ENCODE data around the gene TIMM17B. TPM values are rescaled to one million over a fixed set of nuclear protein-coding genes. Genes with fewer than 3 reads are reported as not detected.

Gene TIMM17B
- total and polyA plus RNA-seq, 2 of the 8 experiments (the other 6 are each of a cell fraction or from before 2014, with no cell fraction given), result 77.8 to 246 TPM

- DNase-seq (ENCODE audit: low read depth in 1 of 2, low spot score in 2 of 2) (no peak), FAIRE-seq (no peak)
- no peaks in the 10 kb centered on the region for H3K27me3 ChIP-seq (replicated peaks in 1 of 4; ENCODE audit: control insufficient read depth in 3 of 4, extremely low read depth in 1 of 4, insufficient read depth in 3 of 4, low read length in 3 of 4)
- H2BK120ac ChIP-seq (replicated peaks; ENCODE audit: low read depth, low read length), result no peak overlapping the region
- H2BK5ac ChIP-seq (ENCODE audit: low read depth, low read length), result no peak overlapping the region
- no peaks in the 10 kb centered on the region; a peak in 1 of 4 replicates for H3K79me2 ChIP-seq (ENCODE audit: control insufficient read depth in 1 of 2, insufficient read depth in 2 of 2, low read length in 2 of 2)
- WGBS, 2 experiments (ENCODE audit: extremely low coverage in 1 of 2, insufficient coverage in 1 of 2, insufficient read length in 1 of 2, insufficient replicate concordance in 2 of 2, low coverage in 1 of 2, low lambda C conversion rate in 2 of 2, missing lambda C conversion rate in 1 of 2), result 91% methylated on average over 6 of the region's 20 CpGs; no CpG with 5 or more reads in 1 of the 2 experiments
- H3K9ac ChIP-seq (replicated peaks in 1 of 4; ENCODE audit: extremely low read depth in 1 of 4, low read depth in 3 of 4, low read length in 3 of 4), result no peak overlapping the region
- H3K14ac ChIP-seq (ENCODE audit: insufficient read length), result no peak overlapping the region
- POLR2A ChIA-PET (ENCODE audit: partially characterized antibody), result interaction anchor here (1.0 to 30.9 kb wide), 3 partner anchors 10 to 28 kb away, joined by 3 to 572 read pairs (median 3); no protein-coding TSS in a partner anchor
- H3K4ac ChIP-seq (replicated peaks; ENCODE audit: insufficient read length, low read depth, low read length), result no peak overlapping the region
- peaks cover 6 to 33% (median 15%) of the 10 kb centered on the region in 4 experiments; a peak in 6 of 8 replicates for H3K36me3 ChIP-seq (ENCODE audit: control insufficient read depth in 2 of 4, insufficient read depth in 4 of 4, low read length in 3 of 4)
- no peak overlapping the region for H4K91ac ChIP-seq (replicated peaks; ENCODE audit: insufficient read length, low read length)
- H3K18ac ChIP-seq (ENCODE audit: extremely low read depth, low read length), result no peak overlapping the region
- no peaks in the 10 kb centered on the region for H3K9me3 ChIP-seq (ENCODE audit: insufficient read depth in 2 of 2, low read depth in 1 of 2, low read length in 1 of 2)
- H2AK5ac ChIP-seq (ENCODE audit: low read depth, low read length), result no peak overlapping the region
- no peak overlapping the region for H3K4me3 ChIP-seq (ENCODE audit: extremely low read depth in 1 of 4, insufficient read depth in 2 of 4, low read depth in 3 of 4, low read length in 4 of 4)
- peaks cover 0 to 1% of the 10 kb centered on the region in 2 experiments for H4K20me1 ChIP-seq (replicated peaks in 1 of 2; ENCODE audit: control insufficient read depth in 1 of 2, insufficient read depth in 2 of 2, low read length in 2 of 2)
- H3K4me2 ChIP-seq (ENCODE audit: insufficient read depth in 1 of 2, low read depth in 2 of 2, low read length in 2 of 2), result no peak overlapping the region
- H3K56ac ChIP-seq (replicated peaks; ENCODE audit: insufficient read length, low read depth, low read length), result no peak overlapping the region
- H3K27ac ChIP-seq (ENCODE audit: low read depth, low read length), result no peak overlapping the region
- H3K4me1 ChIP-seq (replicated peaks in 1 of 4; ENCODE audit: control insufficient read depth in 3 of 4, insufficient read depth in 4 of 4, low read length in 3 of 4), result peaks cover 0 to 3% (median 0%) of the 10 kb centered on the region in 4 experiments; a peak in 1 of 7 replicates
- no peak overlapping the region for H2BK12ac ChIP-seq (ENCODE audit: low read depth, low read length)
- no peak overlapping the region for H3K23ac ChIP-seq (ENCODE audit: insufficient read length)
- no peak overlapping the region for H4K5ac ChIP-seq (ENCODE audit: insufficient read length, low read depth, low read length)
- H3K79me1 ChIP-seq (ENCODE audit: low read depth, low read length), result no peaks in the 10 kb centered on the region
- no peak overlapping the region for H4K8ac ChIP-seq (ENCODE audit: extremely low read depth, insufficient read depth, low read length)
- CTCF ChIA-PET (ENCODE audit: partially characterized antibody), result interaction anchor here (0.6 to 2.3 kb wide), 3 partner anchors 13 to 124 kb away, joined by 3 to 6 read pairs (median 4); no protein-coding TSS in a partner anchor
- no peak overlapping the region for H2AFZ ChIP-seq (ENCODE audit: low read length)
- no peaks in the 10 kb centered on the region for H3K23me2 ChIP-seq (ENCODE audit: low read depth, low read length)
- TF ChIP-seq CHD1 (IDR thresholded peaks at IDR 0.05; ENCODE audit: low read depth, low read length) (no peak), RNF2 (IDR thresholded peaks at IDR 0.05; ENCODE audit: borderline replicate concordance, low read depth, low read length, missing control alignments, poor library complexity, severe bottlenecking) (no peak)
- TF ChIP-seq, protein P1, sequence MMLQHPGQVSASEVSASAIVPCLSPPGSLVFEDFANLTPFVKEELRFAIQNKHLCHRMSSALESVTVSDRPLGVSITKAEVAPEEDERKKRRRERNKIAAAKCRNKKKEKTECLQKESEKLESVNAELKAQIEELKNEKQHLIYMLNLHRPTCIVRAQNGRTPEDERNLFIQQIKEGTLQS (IDR thresholded peaks at IDR 0.05; ENCODE audit: insufficient read depth, low read depth, low read length), result no peak
- no peak overlapping the region for H2BK20ac ChIP-seq (ENCODE audit: low read length)
- H2BK15ac ChIP-seq (ENCODE audit: low read length), result no peak overlapping the region
Measured at GRCh38 chrX:48905090-48905790, 7.7 kb upstream of the TIMM17B start.
